ENCODE results near the gene SLC7A1. TPM values are rescaled to one million over a fixed set of nuclear protein-coding genes. Genes with fewer than 3 reads are reported as not detected.

The SLC7A1 gene
- total RNA-seq, 3 donors from 2014 or later (not counting 1 experiment from before 2014, with no cell fraction given), result 8.7 to 12.6 (median 10.2) TPM

DNA sequence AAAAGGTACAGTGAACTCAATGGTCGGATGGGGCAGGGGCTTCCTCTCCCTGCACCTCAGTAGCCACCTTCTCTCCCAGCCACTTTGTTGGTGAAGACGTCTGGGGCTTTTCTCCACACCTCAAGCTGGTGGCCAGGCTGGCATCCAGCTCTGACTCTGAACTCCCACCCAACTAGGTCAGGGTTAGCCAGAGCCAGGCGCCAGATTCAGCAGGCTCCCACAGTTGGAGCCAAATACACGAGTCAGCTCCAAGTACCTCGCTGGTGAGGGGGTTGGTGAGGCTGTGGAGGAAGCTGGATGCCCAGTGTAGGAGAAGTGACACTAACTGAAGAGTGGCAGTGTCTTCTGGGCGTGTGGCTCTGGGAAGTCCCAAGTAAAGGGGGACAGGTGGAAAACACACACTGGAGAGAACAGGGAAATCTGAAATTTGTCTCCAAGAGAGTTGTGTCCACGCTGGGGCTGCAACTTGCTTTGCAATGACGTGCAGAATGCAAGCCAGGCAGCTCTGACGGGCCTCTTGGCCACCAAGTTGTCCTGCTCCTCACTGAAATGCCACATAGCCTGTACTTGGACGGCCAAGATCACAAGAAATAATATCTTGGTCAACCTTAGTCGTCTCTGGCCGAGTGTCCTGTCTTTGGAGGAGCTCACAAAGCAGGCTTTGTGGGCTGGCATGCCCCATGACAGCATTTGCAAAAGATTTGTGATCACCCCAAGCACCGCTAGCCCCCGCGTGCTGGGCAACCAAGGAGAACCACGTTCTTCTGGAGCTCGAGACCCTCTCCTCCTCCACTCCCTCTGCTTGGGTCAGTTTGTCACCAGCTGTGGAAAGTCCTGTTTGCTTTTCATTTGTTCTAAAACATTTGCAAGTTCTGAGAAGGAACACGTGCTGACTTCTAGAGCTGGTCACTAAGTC is 18.1 kb downstream of the SLC7A1 start:
- 91% methylated on average over 18 of the region's 18 CpGs for WGBS (ENCODE audit: insufficient coverage)
- peaks cover 12 to 13% of the 10 kb centered on the region in 2 donors for H3K4me1 Mint-ChIP-seq
- H3K27ac ChIP-seq (ENCODE audit: low read length), result no peak overlapping the region
- H3K9me3 ChIP-seq (ENCODE audit: control insufficient read depth, insufficient read depth, low read length), result no peaks in the 10 kb centered on the region
- no peak overlapping the region for H3K4me3 Mint-ChIP-seq
- no peak overlapping the region for H3K4me3 ChIP-seq (ENCODE audit: low read length)
- no peaks in the 10 kb centered on the region for H3K36me3 ChIP-seq (ENCODE audit: control insufficient read depth, insufficient read depth, low read length)
- intact Hi-C loops (cut with micrococcal nuclease), result no loop called here
- H3K4me1 ChIP-seq (ENCODE audit: control insufficient read depth, insufficient read depth, low read length), result no peaks in the 10 kb centered on the region
- no peaks in the 10 kb centered on the region for H3K9me3 Mint-ChIP-seq
- TF ChIP-seq, protein P1, sequence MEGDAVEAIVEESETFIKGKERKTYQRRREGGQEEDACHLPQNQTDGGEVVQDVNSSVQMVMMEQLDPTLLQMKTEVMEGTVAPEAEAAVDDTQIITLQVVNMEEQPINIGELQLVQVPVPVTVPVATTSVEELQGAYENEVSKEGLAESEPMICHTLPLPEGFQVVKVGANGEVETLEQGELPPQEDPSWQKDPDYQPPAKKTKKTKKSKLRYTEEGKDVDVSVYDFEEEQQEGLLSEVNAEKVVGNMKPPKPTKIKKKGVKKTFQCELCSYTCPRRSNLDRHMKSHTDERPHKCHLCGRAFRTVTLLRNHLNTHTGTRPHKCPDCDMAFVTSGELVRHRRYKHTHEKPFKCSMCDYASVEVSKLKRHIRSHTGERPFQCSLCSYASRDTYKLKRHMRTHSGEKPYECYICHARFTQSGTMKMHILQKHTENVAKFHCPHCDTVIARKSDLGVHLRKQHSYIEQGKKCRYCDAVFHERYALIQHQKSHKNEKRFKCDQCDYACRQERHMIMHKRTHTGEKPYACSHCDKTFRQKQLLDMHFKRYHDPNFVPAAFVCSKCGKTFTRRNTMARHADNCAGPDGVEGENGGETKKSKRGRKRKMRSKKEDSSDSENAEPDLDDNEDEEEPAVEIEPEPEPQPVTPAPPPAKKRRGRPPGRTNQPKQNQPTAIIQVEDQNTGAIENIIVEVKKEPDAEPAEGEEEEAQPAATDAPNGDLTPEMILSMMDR (IDR thresholded peaks at IDR 0.05), result no peak
- H3K27me3 ChIP-seq (ENCODE audit: control insufficient read depth, insufficient read depth, low read length), result no peaks in the 10 kb centered on the region
- H3K27ac Mint-ChIP-seq, result no peak overlapping the region
- H3K36me3 Mint-ChIP-seq, result no peaks in the 10 kb centered on the region
- ATAC-seq (no peak), DNase-seq (no peak)
- no peaks in the 10 kb centered on the region for H3K27me3 Mint-ChIP-seq (ENCODE audit: low read depth in 2 of 2)

DNA sequence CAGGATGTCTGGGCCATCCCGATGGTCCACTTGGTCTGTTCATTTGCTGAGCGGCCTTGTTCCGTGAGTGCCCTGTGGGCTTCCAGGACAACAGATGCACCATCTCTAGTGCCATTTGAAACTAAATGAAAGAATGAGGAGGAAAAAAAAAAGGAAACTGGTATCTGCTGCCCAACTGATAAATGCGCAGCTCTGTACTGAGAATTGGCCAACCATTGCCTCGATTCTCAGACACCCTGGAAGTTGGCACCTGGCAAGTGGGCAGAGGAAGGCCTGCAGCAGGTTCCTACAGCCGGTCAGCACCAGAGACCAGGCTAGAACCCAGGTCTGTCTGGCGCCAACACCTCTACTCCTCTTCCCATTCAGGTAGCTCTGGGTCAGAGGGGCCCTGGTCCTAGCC is 18.9 kb downstream of the SLC7A1 start:
- Mint-ChIP-seq H3K27ac (no peak overlapping the region), H3K4me3 (no peak overlapping the region), H3K36me3 (no peaks in the 10 kb centered on the region), H3K4me1 (peaks cover 13 to 17% of the 10 kb centered on the region in 2 donors), H3K27me3 (ENCODE audit: low read depth in 2 of 2) (no peaks in the 10 kb centered on the region), H3K9me3 (no peaks in the 10 kb centered on the region)
- no peak for DNase-seq
- Histone ChIP-seq H3K4me1 (ENCODE audit: control insufficient read depth, insufficient read depth, low read length) (no peaks in the 10 kb centered on the region), H3K4me3 (ENCODE audit: low read length) (no peak overlapping the region), H3K27me3 (ENCODE audit: control insufficient read depth, insufficient read depth, low read length) (no peaks in the 10 kb centered on the region), H3K9me3 (ENCODE audit: control insufficient read depth, insufficient read depth, low read length) (no peaks in the 10 kb centered on the region), H3K27ac (ENCODE audit: low read length) (no peak overlapping the region), H3K36me3 (ENCODE audit: control insufficient read depth, insufficient read depth, low read length) (no peaks in the 10 kb centered on the region)
- no peak for ATAC-seq
- TF ChIP-seq, protein P1 (IDR thresholded peaks at IDR 0.05), result no peak
- WGBS (ENCODE audit: insufficient coverage), result 99% methylated on average over 7 of the region's 7 CpGs
- intact Hi-C loops (cut with micrococcal nuclease), result no loop called here

DNA sequence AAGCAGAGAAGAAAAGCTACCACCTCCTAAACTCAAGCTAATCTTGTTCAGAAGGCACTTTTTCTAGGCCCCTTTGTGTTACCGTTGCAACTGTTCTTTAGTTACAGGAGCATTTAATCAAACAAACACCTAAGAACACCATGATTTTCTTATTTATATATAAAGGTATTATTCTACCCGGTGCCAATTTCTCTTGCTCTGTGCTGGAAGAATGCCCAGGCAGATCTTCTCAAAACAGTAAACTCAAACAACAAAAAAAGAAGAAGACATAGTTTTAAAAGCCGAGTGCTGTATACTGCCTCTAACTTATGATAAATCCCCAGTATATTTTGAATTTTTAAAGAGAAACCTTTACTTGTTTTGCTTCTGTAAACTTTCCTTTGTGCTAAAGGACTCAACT is 20.4 kb downstream of the SLC7A1 start:
- Mint-ChIP-seq H3K4me1 (peaks cover 13 to 17% of the 10 kb centered on the region in 2 donors), H3K27ac (no peak overlapping the region), H3K36me3 (no peaks in the 10 kb centered on the region), H3K9me3 (no peaks in the 10 kb centered on the region), H3K4me3 (no peak overlapping the region), H3K27me3 (ENCODE audit: low read depth in 2 of 2) (no peaks in the 10 kb centered on the region)
- Histone ChIP-seq H3K4me3 (ENCODE audit: low read length) (no peak overlapping the region), H3K27ac (ENCODE audit: low read length) (no peak overlapping the region), H3K4me1 (ENCODE audit: control insufficient read depth, insufficient read depth, low read length) (no peaks in the 10 kb centered on the region), H3K36me3 (ENCODE audit: control insufficient read depth, insufficient read depth, low read length) (no peaks in the 10 kb centered on the region), H3K27me3 (ENCODE audit: control insufficient read depth, insufficient read depth, low read length) (no peaks in the 10 kb centered on the region), H3K9me3 (ENCODE audit: control insufficient read depth, insufficient read depth, low read length) (no peaks in the 10 kb centered on the region)
- ATAC-seq (no peak), DNase-seq (no peak)
- intact Hi-C loops (cut with micrococcal nuclease), result no loop called here
- no CpG with 5 or more reads among the region's 3 CpGs for WGBS (ENCODE audit: insufficient coverage)
- TF ChIP-seq, protein P1 (IDR thresholded peaks at IDR 0.05), result no peak
